22Rv1 (cell line): ENCODE results near the gene MAML3.

Experiments used
- H3K27ac ChIP-seq: fragments of 450-650 bp; 2 replicates; pipeline ENCODE4 v1.5.1; 2017
- ZFX ChIP-seq: fragments of 450-650 bp; IDR thresholded peaks from 2 replicates; pipeline ENCODE4 v1.6.1; 2017; ENCODE audit warnings: antibody characterized with exemption, borderline replicate concordance
- TF ChIP-seq, protein P1 (sequence below): fragments of 450-650 bp; IDR thresholded peaks from 2 replicates; pipeline ENCODE4 v1.5.1; 2017; ENCODE audit warnings: mild to moderate bottlenecking

MAML3 gene

DNA sequence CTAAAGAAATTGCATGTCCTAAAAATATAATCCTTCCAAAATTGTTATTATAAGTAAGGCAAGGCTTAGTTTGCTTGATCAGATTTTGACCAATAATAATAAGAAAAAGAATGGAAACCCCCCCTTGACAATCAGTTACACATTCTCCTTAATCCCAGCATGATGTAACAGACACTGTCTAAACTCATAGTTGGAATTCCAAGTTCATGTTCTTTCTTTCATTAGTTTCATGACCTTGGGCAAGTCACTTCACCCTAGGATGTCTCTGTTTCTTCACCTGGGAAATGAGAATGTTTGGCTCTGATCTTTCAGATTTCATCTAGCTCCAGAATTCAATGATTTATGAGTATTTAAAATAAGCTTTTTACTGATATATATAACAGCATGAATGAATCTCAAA lies 64.8 kb downstream of the MAML3 start:
- TF ChIP-seq, protein P1, sequence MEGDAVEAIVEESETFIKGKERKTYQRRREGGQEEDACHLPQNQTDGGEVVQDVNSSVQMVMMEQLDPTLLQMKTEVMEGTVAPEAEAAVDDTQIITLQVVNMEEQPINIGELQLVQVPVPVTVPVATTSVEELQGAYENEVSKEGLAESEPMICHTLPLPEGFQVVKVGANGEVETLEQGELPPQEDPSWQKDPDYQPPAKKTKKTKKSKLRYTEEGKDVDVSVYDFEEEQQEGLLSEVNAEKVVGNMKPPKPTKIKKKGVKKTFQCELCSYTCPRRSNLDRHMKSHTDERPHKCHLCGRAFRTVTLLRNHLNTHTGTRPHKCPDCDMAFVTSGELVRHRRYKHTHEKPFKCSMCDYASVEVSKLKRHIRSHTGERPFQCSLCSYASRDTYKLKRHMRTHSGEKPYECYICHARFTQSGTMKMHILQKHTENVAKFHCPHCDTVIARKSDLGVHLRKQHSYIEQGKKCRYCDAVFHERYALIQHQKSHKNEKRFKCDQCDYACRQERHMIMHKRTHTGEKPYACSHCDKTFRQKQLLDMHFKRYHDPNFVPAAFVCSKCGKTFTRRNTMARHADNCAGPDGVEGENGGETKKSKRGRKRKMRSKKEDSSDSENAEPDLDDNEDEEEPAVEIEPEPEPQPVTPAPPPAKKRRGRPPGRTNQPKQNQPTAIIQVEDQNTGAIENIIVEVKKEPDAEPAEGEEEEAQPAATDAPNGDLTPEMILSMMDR: no peak
- no peak for TF ChIP-seq ZFX
- H3K27ac ChIP-seq: no peak overlapping the region

DNA sequence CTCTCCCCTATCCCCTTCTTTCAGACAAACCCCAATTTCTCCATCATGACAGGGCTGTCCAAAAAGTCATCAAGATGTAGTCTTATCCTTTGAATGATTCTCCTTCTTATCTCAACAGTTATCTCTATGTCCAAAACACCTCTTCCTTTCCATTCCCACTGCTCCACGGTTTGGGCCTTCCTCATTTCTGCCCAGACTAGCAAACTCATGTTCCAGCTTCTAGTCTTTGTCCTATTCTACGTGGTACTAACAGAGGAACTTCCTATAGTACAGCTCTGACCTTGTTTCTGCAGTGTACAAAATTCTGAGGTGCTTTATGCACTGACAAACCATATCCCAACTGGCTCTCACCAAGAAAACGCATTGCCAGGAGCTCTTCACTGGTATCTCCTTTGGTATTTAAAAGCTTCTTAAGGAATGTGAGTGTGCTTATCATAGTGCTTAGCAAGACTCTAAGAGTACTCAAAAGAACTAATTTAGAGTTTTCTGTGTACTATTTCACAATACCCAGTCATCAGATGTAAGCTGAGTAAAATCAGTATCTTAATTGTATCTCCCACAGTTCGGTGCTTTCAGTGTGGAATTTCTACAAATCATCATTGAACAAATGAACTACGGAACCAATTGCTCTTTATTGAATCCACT lies 65.5 kb downstream of the MAML3 start:
- no peak overlapping the region for H3K27ac ChIP-seq
- TF ChIP-seq, protein P1: no peak
- TF ChIP-seq ZFX: no peak

DNA sequence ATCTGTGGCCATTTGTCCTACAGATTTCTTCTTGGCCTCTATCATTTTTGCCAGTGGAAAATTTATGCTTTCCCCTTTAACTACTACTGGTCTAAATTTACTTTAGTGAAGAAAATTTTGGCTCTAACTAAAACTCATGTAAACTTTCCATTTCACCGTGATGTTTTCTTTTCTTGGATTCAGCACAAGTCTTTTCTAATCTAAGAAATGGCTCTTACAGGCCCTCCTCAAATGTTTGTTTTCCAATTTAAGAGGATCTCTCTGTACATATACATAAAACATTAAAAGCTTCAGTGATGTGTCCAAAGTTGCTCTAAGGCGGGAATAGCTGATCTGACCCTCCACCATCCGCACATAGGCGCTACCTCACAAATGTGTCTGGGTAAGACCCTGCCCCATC lies 68.1 kb downstream of the MAML3 start:
- H3K27ac ChIP-seq: peak overlapping the region; percentile 26
- TF ChIP-seq, protein P1: no peak
- TF ChIP-seq ZFX: no peak

DNA sequence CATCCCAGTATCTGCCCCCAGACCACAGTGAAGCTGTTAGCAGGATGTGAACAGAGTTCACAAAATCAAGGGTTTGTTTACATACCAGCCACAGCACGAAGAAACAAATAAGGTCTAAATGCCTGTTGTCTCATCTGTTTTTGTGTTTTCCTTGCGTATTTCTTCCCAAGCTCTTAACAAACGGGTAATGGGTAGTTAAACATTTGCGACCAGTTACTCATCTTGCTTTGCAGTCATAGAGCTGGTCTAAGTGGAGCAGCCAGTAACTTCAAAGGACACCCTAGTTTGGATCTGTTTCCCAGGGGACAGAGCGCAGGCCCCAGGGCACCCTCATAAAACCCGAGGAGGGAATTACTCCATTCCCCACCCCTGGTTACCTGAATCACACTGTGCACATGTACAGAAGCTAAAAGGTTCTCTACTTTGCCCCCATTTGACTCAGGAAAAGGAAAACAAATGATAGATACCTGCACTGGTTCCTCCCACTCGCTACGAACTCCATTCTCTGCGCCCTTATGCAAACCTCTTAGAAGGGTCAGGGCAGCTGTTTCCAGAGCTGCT lies 68.8 kb downstream of the MAML3 start:
- H3K27ac ChIP-seq: peak overlapping the region; percentile 26; the same call in 1 of the 2 replicates
- TF ChIP-seq, protein P1: no peak
- TF ChIP-seq ZFX: no peak

DNA sequence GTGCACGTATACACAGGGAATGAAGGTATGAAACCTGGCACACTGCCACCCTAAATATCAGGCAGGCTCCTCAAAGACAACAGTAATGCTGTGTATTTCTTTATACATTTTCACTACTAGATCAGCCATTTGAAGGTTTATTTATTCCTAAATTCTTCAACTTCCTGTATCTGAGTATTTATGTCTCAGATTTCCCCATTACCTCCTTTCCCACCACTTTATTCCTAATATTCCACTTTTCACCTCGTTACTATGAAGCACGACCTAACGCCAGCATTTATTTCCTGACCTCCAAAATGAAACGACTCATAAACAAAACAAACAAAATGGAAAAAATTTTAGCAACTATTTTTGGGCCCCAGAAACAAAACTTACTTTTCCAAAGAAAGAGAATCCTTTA lies 69.6 kb downstream of the MAML3 start:
- TF ChIP-seq, protein P1: no peak
- no peak for TF ChIP-seq ZFX
- no peak overlapping the region for H3K27ac ChIP-seq

DNA sequence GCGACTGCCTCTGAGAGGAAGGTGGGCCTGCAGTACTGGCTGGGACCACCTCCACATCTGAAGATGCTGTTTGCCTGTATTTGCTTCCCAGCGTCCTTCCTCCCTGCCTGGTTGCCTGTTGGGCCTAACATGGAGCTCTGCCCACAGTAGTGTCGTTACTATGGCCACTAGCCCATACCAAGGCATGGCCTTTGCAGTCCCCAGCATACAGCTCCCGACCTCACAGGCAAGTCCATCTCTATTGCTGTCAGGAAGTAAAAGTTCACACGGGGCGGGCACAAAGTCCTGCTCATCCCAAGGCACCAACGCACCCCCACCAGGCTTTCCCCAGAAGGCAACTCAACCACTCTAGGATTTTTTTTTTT lies 71.6 kb downstream of the MAML3 start:
- no peak overlapping the region for H3K27ac ChIP-seq
- TF ChIP-seq, protein P1: no peak
- no peak for TF ChIP-seq ZFX

DNA sequence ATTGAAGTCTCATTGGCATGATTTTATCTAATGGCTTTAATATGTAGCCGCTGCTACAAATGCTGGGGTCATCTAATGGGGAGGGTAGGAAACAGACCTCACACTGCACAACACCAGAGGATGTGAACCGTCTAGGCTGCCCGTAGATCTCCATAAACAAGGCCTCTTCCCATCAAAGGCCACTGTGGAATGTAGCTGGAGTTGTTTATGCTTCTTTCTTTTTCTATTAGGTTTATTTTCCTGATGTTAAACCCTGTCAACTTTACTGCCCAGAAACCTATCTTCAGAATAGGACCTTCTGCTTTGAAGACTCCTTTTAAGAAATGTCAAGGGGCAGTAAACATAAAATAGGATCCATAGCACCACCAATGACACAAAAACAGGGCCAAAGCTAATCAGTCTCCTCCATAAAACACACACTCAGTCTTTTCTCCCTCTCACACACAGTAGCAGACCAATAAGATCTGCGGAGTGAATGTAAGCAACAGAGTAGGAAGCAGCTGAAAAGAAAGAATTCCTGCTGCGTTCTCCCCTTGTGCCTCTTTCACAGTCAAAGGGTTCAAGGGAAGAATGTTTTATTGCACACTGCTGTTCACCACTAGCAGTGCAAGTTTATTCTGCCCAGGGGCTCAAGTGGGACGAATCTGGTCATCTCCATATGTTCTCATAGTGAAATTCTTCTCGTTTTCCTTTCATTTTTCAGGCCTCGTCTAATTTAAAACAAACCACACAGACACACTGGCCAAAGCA lies 72.2 kb downstream of the MAML3 start:
- TF ChIP-seq, protein P1: no peak
- no peak for TF ChIP-seq ZFX
- no peak overlapping the region for H3K27ac ChIP-seq
